Ascending aorta (tissue), 2 donors: Measurements from ENCODE around the gene TCEA3. TPM values are rescaled to one million over a fixed set of nuclear protein-coding genes. Genes with fewer than 3 reads are reported as not detected.
A peak's percentile ranks its signal among the peaks of the same experiment; 100 is the strongest.

Experiments
- DNase-seq, 2 donors: peaks; one replicate each; pipeline ENCODE4 v3.0.0-alpha.2; 2019; ENCODE audit warnings: low spot score in 2 of 2
- H3K27ac ChIP-seq, 2 donors: fragments of 200-600 bp; sonication (generic); one replicate each; pipeline ENCODE4 v1.5.1; 2016 to 2017; ENCODE audit warnings: mild to moderate bottlenecking in 1 of 2
- H3K27me3 ChIP-seq: fragments of 200-600 bp; sonication (generic); one replicate; pipeline ENCODE4 v1.5.1; 2017
- H3K36me3 ChIP-seq, 2 donors: fragments of 200-600 bp; sonication (generic); one replicate each; pipeline ENCODE4 v1.5.1; 2016
- H3K4me1 ChIP-seq, 2 donors: fragments of 200-600 bp; sonication (generic); one replicate each; pipeline ENCODE4 v1.5.1; 2016 to 2017; ENCODE audit warnings: mild to moderate bottlenecking in 1 of 2
- H3K4me3 ChIP-seq, 2 donors: fragments of 200-600 bp; sonication (generic); one replicate each; pipeline ENCODE4 v1.5.1; 2016 to 2017; ENCODE audit warnings: mild to moderate bottlenecking in 1 of 2
- H3K9me3 ChIP-seq, 2 donors: fragments of 200-600 bp; sonication (generic); one replicate each; pipeline ENCODE4 v1.5.1; 2016
- CTCF ChIP-seq, 3 experiments: fragments of 200-600 bp in 2 of 3; fragments of 450-650 bp in 1 of 3; sonication (generic) in 2 of 3; IDR thresholded peaks; one replicate each; pipeline ENCODE4 v1.5.1; 2016 to 2019; ENCODE audit warnings: antibody characterized with exemption in 3 of 3, mild to moderate bottlenecking in 1 of 3, moderate library complexity in 1 of 3
- intact Hi-C: fragments of 100-400 bp; cut with DNase I; formaldehyde crosslinking; loops from one replicate; pipeline ENCODE4 v1.15.1; 2023
- total RNA-seq: library from RNA; depleted of rRNA; stranded (reverse); fragments of >200 nt; gene quantifications from one replicate; pipeline ENCODE4 v1.1.0, GENCODE V29; 2016

TCEA3 gene
- total RNA-seq, 1 donor from 2014 or later = 11.3 TPM

DNA sequence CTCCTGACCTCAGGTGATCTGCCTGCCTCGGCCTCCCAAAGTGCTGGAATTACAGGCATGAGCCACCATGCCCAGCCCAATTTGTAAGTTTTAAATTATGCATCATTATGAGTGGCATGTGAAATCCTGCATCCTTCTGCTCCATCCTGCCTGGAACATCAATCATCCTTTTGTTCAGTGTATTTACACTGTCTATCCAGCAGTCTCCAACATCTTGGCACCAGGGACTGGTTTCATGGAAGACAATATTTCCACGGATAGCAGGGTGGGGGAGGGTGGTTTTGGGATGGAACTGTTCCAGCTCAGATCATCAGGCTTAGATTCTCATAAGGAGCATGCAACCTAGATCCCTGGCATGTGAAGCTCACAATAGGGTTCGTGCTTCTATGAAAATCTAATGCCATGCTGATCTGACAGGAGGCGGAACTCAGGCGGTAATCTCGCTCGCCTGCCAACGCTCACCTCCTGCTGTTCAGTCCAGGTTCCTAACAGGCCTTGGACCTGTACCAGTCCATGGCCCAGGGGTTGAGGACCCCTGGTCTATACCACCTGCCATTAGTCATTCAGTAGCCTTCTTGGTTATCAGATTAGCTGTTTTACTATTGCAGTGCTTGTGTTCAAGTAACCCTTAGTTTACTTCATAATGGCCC, 22.2 kb upstream of the TCEA3 start:
- no peak for TF ChIP-seq CTCF (IDR thresholded peaks at IDR 0.05)
- H3K36me3 ChIP-seq = peaks cover 6 to 22% of the 10 kb centered on the region in 2 donors
- intact Hi-C loops = no loop called here

DNA sequence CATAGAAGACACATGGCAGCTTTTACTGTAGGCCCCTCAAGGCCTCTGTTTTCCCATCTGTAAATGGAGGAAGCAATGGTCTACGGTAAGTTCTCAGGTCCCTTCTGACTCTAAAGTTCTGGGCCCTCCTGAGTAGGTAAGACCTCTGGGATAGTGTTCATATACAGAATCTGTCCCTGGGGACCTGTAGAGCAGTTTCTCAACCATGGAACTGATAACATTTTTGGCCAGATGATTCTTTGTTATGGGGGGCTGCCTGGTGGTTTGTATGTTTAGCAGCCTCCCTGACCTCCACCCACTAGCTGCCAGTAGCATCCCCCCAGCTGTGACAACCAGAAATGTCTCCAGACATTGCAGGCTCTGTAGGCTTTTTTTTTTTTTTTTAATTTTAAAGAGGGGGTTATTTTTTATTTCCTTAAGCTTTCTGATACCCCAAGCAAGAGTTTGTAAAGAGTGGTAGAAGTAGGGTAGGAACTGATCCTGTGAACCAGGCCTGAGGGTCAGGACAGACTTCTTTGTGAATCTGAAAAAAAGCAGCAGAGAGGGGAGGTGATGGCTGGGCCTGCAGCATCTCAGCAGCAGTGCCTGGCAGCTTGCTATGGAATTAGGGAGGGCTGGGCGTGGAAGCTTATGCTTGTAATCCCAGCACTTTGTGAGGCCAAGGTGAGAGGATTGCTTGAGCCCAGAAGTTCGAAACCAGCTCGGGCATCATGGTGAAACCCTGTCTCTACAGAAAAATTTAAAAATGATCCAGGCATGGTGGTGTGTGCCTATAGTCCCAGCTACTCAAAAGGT, 20.2 kb upstream of the TCEA3 start:
- Histone ChIP-seq H3K36me3 (peaks cover 3 to 30% of the 10 kb centered on the region in 2 donors), H3K27me3 (no peaks in the 10 kb centered on the region), H3K4me1 (no peaks in the 10 kb centered on the region), H3K9me3 (no peaks in the 10 kb centered on the region), H3K27ac (no peak overlapping the region), H3K4me3 (no peak overlapping the region)
- no peak for TF ChIP-seq CTCF (IDR thresholded peaks at IDR 0.05)
- intact Hi-C loops = no loop called here
- no peak for DNase-seq

More for the DNA sequence above, 22.2 kb upstream of the TCEA3 start:
- H3K4me1 ChIP-seq = peaks cover under 1% of the 10 kb centered on the region in 2 donors
- no peaks in the 10 kb centered on the region for H3K27me3 ChIP-seq
- DNase-seq = no peak
- no peak overlapping the region for H3K27ac ChIP-seq
- no peak overlapping the region for H3K4me3 ChIP-seq
- H3K9me3 ChIP-seq = no peaks in the 10 kb centered on the region

- intact Hi-C loops = no loop called here
- Histone ChIP-seq H3K27me3 (no peaks in the 10 kb centered on the region), H3K36me3 (peaks cover 0 to 32% of the 10 kb centered on the region in 2 donors), H3K4me3 (no peak overlapping the region), H3K9me3 (no peaks in the 10 kb centered on the region), H3K4me1 (no peaks in the 10 kb centered on the region), H3K27ac (no peak overlapping the region)
- peak; percentile 39 to 82 for DNase-seq
- no peak for TF ChIP-seq CTCF (IDR thresholded peaks at IDR 0.05)
These were observed 19.6 kb upstream of the TCEA3 start for GRCh38 chr1:23444104-23444533.

DNA sequence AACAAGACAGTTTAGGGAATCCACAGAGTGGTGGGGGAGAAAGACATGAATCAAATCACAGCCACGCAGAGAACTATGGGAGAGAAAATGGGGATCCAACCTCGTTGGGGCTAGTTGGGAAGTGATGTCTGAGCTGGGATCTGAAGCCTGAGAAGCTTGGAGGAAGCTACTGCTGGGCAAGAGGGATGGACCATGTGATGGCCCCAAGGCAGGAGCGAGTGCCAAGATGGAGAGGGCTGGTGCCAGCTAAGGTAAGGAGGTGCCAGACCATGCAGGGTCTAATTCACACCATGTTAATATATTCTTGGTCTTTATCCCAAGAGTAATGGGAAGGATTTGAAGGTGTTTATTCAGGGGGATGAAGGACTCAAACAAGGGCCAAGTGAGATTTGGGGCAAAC, 18.2 kb upstream of the TCEA3 start:
- H3K27me3 ChIP-seq = no peaks in the 10 kb centered on the region
- H3K4me3 ChIP-seq = no peak overlapping the region
- H3K4me1 ChIP-seq = no peaks in the 10 kb centered on the region
- intact Hi-C loops = no loop called here
- H3K27ac ChIP-seq = no peak overlapping the region
- no peak for DNase-seq
- no peak for TF ChIP-seq CTCF (IDR thresholded peaks at IDR 0.05)
- H3K36me3 ChIP-seq = peaks cover 3 to 28% of the 10 kb centered on the region in 2 donors
- no peaks in the 10 kb centered on the region for H3K9me3 ChIP-seq

GRCh38 chr1:23441446-23442148, 17.0 kb upstream of the TCEA3 start:
- H3K9me3 ChIP-seq = no peaks in the 10 kb centered on the region
- DNase-seq = no peak
- H3K27ac ChIP-seq = no peak overlapping the region
- intact Hi-C loops = no loop called here
- no peak for TF ChIP-seq CTCF (IDR thresholded peaks at IDR 0.05)
- no peaks in the 10 kb centered on the region for H3K4me1 ChIP-seq
- H3K27me3 ChIP-seq = no peaks in the 10 kb centered on the region
- H3K4me3 ChIP-seq = no peak overlapping the region
- H3K36me3 ChIP-seq = peaks cover 14 to 34% of the 10 kb centered on the region in 2 donors
